ENCODE results near the gene KIF3C. TPM values are rescaled to one million over a fixed set of nuclear protein-coding genes. Genes with fewer than 3 reads are reported as not detected.
A peak's percentile ranks its signal among the peaks of the same experiment; 100 is the strongest.

Gene KIF3C
- total and polyA plus RNA-seq, 9 of the 15 experiments (the other 6 are each of a cell fraction or from before 2014, with no cell fraction given): 0.69 to 6.7 (median 3.3) TPM

DNA sequence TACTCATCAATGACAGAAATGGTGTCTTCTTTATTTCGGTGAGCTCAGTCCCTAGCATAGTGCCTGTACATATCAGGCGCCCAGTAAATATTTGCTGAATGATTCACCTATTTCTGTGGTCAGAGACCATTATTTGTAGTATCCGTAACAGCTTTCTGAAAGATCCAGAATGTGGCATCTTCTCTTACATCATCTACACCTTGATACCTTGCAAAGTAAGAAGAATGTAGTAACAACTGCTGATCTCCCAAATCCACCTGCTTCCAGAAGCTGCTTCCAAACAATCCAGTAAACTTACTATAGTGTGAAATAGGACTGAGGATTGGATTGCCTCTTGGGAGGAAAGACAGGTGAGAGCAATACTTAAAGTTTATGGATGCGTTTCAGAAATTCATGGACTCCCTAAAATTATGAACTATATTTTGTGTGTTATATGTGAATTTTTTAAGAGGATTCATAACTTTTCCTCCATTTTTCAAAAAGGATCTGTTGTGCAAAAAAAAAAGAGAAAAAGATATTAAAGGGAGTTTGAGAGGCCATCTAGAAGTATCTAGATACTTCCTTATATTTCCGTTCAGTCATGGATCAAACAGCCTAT, 103.1 kb downstream of the KIF3C start:
- Histone ChIP-seq H2AFZ (ENCODE audit: low read depth, low read length) (peak overlapping the region; percentile 97), H3K4me1 (replicated peaks in 1 of 2; ENCODE audit: control insufficient read depth in 2 of 2, insufficient read depth in 2 of 2, low read length in 2 of 2) (peaks cover 5 to 9% of the 10 kb centered on the region in 2 experiments), H3K4me3 (peak overlapping the region; percentile 92), H3K27me3 (ENCODE audit: control insufficient read depth in 2 of 2, insufficient read depth in 2 of 2, low read length in 2 of 2) (no peaks in the 10 kb centered on the region), H3K9ac (ENCODE audit: insufficient read depth in 1 of 2, low read depth in 2 of 2, low read length in 2 of 2) (peak overlapping the region in 1 of 2 experiments; percentile 69; a peak in 2 of 4 replicates), H3K27ac (ENCODE audit: extremely low read depth, low read depth, low read length) (peak overlapping the region; percentile 80), H3K9me1 (ENCODE audit: control insufficient read depth, insufficient read depth, low read length) (no peaks in the 10 kb centered on the region), H3K9me3 (replicated peaks; ENCODE audit: control insufficient read depth, insufficient read depth, low read depth, low read length) (no peaks in the 10 kb centered on the region), H3K36me3 (ENCODE audit: control insufficient read depth, insufficient read depth, low read length) (peaks cover 10% of the 10 kb centered on the region; the same call in 1 of the 3 replicates), H3K79me2 (ENCODE audit: control insufficient read depth, insufficient read depth, low read length) (peaks cover 40% of the 10 kb centered on the region), H4K20me1 (replicated peaks; ENCODE audit: control insufficient read depth, insufficient read depth, low read length) (no peaks in the 10 kb centered on the region), H3K4me2 (ENCODE audit: insufficient read depth, low read length) (peak overlapping the region; percentile 80)
- BruUV-seq (replicated peaks): no TSS peak
- no peak for FAIRE-seq
- POLR2A ChIA-PET: interaction anchor here (0.8 to 2.3 kb wide), 11 partner anchors 9 to 102 kb away, joined by 3 to 18 read pairs (median 5); partner anchors contain the start of gene KIF3C
- TF ChIP-seq MAFG (tag; conservative IDR thresholded peaks at IDR 0.05) (no peak), SMARCE1 (IDR thresholded peaks at IDR 0.05) (0 out of 2 replicates have a peak, but pooled peaks have one; percentile 10), ZNF134 (CRISPR knock-in tag; conservative IDR thresholded peaks at IDR 0.05) (no peak), CEBPG (CRISPR knock-in tag; IDR thresholded peaks at IDR 0.05) (no peak), CEBPG (tag; conservative IDR thresholded peaks at IDR 0.05 in 1 of 2, IDR thresholded peaks at IDR 0.05 in 1 of 2) (peak in 1 of 2 experiments; percentile 59; a peak in 2 of 4 replicates), KDM1A (IDR thresholded peaks at IDR 0.05) (peak in 1 of 2 experiments; percentile 29; a peak in 1 of 4 replicates), JUND (IDR thresholded peaks at IDR 0.05; ENCODE audit: borderline replicate concordance, low read depth, low read length) (0 out of 2 replicates have a peak, but pooled peaks have one; percentile 5), JUND (tag; IDR thresholded peaks at IDR 0.05; ENCODE audit: borderline replicate concordance, low read depth, low read length) (no peak), FOSL1 (tag; conservative IDR thresholded peaks at IDR 0.05) (peak; percentile 48; the same call in 1 of the 2 replicates)
- TF ChIP-seq, protein P1, sequence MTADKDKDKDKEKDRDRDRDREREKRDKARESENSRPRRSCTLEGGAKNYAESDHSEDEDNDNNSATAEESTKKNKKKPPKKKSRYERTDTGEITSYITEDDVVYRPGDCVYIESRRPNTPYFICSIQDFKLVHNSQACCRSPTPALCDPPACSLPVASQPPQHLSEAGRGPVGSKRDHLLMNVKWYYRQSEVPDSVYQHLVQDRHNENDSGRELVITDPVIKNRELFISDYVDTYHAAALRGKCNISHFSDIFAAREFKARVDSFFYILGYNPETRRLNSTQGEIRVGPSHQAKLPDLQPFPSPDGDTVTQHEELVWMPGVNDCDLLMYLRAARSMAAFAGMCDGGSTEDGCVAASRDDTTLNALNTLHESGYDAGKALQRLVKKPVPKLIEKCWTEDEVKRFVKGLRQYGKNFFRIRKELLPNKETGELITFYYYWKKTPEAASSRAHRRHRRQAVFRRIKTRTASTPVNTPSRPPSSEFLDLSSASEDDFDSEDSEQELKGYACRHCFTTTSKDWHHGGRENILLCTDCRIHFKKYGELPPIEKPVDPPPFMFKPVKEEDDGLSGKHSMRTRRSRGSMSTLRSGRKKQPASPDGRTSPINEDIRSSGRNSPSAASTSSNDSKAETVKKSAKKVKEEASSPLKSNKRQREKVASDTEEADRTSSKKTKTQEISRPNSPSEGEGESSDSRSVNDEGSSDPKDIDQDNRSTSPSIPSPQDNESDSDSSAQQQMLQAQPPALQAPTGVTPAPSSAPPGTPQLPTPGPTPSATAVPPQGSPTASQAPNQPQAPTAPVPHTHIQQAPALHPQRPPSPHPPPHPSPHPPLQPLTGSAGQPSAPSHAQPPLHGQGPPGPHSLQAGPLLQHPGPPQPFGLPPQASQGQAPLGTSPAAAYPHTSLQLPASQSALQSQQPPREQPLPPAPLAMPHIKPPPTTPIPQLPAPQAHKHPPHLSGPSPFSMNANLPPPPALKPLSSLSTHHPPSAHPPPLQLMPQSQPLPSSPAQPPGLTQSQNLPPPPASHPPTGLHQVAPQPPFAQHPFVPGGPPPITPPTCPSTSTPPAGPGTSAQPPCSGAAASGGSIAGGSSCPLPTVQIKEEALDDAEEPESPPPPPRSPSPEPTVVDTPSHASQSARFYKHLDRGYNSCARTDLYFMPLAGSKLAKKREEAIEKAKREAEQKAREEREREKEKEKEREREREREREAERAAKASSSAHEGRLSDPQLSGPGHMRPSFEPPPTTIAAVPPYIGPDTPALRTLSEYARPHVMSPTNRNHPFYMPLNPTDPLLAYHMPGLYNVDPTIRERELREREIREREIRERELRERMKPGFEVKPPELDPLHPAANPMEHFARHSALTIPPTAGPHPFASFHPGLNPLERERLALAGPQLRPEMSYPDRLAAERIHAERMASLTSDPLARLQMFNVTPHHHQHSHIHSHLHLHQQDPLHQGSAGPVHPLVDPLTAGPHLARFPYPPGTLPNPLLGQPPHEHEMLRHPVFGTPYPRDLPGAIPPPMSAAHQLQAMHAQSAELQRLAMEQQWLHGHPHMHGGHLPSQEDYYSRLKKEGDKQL (CRISPR knock-in tag; IDR thresholded peaks at IDR 0.05; ENCODE audit: borderline replicate concordance): no peak
- no peak for DNase-seq (ENCODE audit: extremely low read depth in 1 of 4, low spot score in 3 of 4)
- 63% methylated on average over 5 of the region's 5 CpGs for WGBS (ENCODE audit: insufficient coverage, low coverage, missing lambda C conversion rate)
- in situ Hi-C loops (cut with MboI): no loop called here
- CTCF ChIA-PET (ENCODE audit: low intra/inter-chr PET ratio): no interaction called here
- no peak for ATAC-seq
- intact Hi-C loops (cut with micrococcal nuclease): no loop called here
